ENCODE results near the gene OR10A2.

DNA sequence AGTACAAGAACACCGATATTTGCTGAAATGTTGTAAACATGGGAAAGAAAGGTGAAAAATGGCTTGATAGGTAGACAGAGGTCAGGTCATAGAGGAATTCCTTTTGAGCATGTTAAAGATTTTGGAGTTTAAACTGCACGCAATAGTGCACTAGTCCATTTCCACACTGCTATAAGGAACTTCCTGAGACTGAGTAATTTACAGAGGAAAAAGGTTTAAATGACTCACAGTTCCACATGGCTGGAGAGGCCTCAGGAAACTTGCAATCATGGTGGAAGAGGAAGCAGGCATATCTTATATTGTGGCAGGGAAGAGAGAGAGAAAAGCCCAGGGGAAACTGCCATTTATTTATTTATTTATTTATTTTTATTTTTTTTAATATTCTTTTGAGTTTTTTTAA is 12.3 kb upstream of the OR10A2 start:
- TF ChIP-seq POLR2A (IDR thresholded peaks at IDR 0.05; ENCODE audit: low read length) (no peak), GATA1 (IDR thresholded peaks at IDR 0.05; ENCODE audit: low read depth, low read length) (no peak)
